MCF 10A (cell line): ENCODE measurements around the gene SPHKAP. TPM values are rescaled to one million over a fixed set of nuclear protein-coding genes. Genes with fewer than 3 reads are reported as not detected.

Experiments
- BruUV-seq: library from RNA; stranded (reverse); fragments of 400-500 nt; replicated peaks from 2 replicates; lab custom pipeline; 2021; lab: Mats Ljungman, UMichigan
- CTCF ChIA-PET: fragments of 300-600 bp; sonication (Branson Sonifier 250); formaldehyde crosslinking; extraction: SDS; loops from one replicate; lab custom pipeline; 2021; ENCODE audit warnings: antibody characterized with exemption, inconsistent platforms; lab: Yijun Ruan, JAX
- POLR2A ChIA-PET: fragments of 300-600, 350-650 bp; sonication (Branson Sonifier 250); formaldehyde crosslinking; extraction: SDS; loops from one replicate; lab custom pipeline; 2020; ENCODE audit warnings: antibody characterized with exemption, inconsistent platforms; lab: Yijun Ruan, JAX
- DNase-seq: peaks from one replicate; pipeline ENCODE4 v3.0.0-alpha.2; 2018; ENCODE audit not compliant: unreplicated experiment
- H3K27ac Mint-ChIP-seq: one replicate; pipeline ENCODE4 v1.8.0; 2022; ENCODE audit warnings: mild to moderate bottlenecking, low read depth, mixed read lengths; ENCODE audit not compliant: unreplicated experiment
- H3K27me3 Mint-ChIP-seq: one replicate; pipeline ENCODE4 v1.8.0; 2022; ENCODE audit warnings: mixed read lengths; ENCODE audit not compliant: insufficient read depth, unreplicated experiment
- H3K36me3 Mint-ChIP-seq: one replicate; pipeline ENCODE4 v1.8.0; 2022; ENCODE audit warnings: mild to moderate bottlenecking, moderate library complexity, mixed read lengths; ENCODE audit not compliant: insufficient read depth, unreplicated experiment
- H3K4me1 Mint-ChIP-seq: one replicate; pipeline ENCODE4 v1.8.0; 2022; ENCODE audit warnings: mixed read lengths; ENCODE audit not compliant: insufficient read depth, unreplicated experiment
- H3K4me3 Mint-ChIP-seq: one replicate; pipeline ENCODE4 v1.8.0; 2022; ENCODE audit warnings: mild to moderate bottlenecking, moderate library complexity, mixed read lengths; ENCODE audit not compliant: unreplicated experiment
- H3K9me3 Mint-ChIP-seq: one replicate; pipeline ENCODE4 v1.8.0; 2022; ENCODE audit warnings: mixed read lengths; ENCODE audit not compliant: unreplicated experiment
- CTCF ChIP-seq: fragments of 200-600 bp; IDR thresholded peaks from one replicate; pipeline ENCODE4 v1.8.0; 2022; ENCODE audit warnings: antibody characterized with exemption, mild to moderate bottlenecking; ENCODE audit not compliant: unreplicated experiment
- intact Hi-C: fragments of 100-400 bp; cut with micrococcal nuclease; formaldehyde crosslinking; loops from 2 replicates; pipeline ENCODE4 v1.14.1; 2022
- total RNA-seq: library from RNA; stranded (reverse); gene quantifications from 2 replicates; pipeline ENCODE4 v1.2.3, GENCODE V29; 2022

Gene SPHKAP
- total RNA-seq, 1 experiment from 2014 or later: not detected

GRCh38 chr2:228197504-228197903 is 16.0 kb upstream of the SPHKAP start:
- no peaks in the 10 kb centered on the region for H3K9me3 Mint-ChIP-seq
- H3K4me3 Mint-ChIP-seq: no peak overlapping the region
- H3K27me3 Mint-ChIP-seq: peaks cover 11% of the 10 kb centered on the region
- BruUV-seq: no TSS peak
- peak; percentile 14 for DNase-seq
- no peak overlapping the region for H3K27ac Mint-ChIP-seq
- TF ChIP-seq CTCF: no peak
- no peaks in the 10 kb centered on the region for H3K4me1 Mint-ChIP-seq
- ChIA-PET CTCF (interaction anchor here (0.6 to 0.7 kb wide), 3 partner anchors 24 to 461 kb away, joined by 3 to 5 read pairs (median 3); no protein-coding TSS in a partner anchor), POLR2A (no interaction called here)
- no peaks in the 10 kb centered on the region for H3K36me3 Mint-ChIP-seq
- intact Hi-C loops: no loop called here

GRCh38 chr2:228180181-228181097 is 1.0 kb downstream of the SPHKAP start:
- Mint-ChIP-seq H3K36me3 (no peaks in the 10 kb centered on the region), H3K27me3 (peaks cover 31% of the 10 kb centered on the region), H3K27ac (no peak overlapping the region), H3K4me1 (no peaks in the 10 kb centered on the region), H3K9me3 (peaks cover 14% of the 10 kb centered on the region), H3K4me3 (no peak overlapping the region)
- intact Hi-C loops: no loop called here
- no peak for DNase-seq
- POLR2A ChIA-PET: no interaction called here
- CTCF ChIA-PET: no interaction called here
- TF ChIP-seq CTCF: no peak
- BruUV-seq: no TSS peak

GRCh38 chr2:228167290-228167689 is 14.2 kb downstream of the SPHKAP start:
- CTCF ChIA-PET: no interaction called here
- no peak for DNase-seq
- Mint-ChIP-seq H3K27ac (no peak overlapping the region), H3K27me3 (no peaks in the 10 kb centered on the region), H3K9me3 (no peaks in the 10 kb centered on the region), H3K4me3 (no peak overlapping the region), H3K4me1 (no peaks in the 10 kb centered on the region), H3K36me3 (peaks cover 6% of the 10 kb centered on the region)
- BruUV-seq: no TSS peak
- POLR2A ChIA-PET: no interaction called here
- no peak for TF ChIP-seq CTCF
- intact Hi-C loops: no loop called here

GRCh38 chr2:228164718-228165117 is 16.8 kb downstream of the SPHKAP start:
- H3K27me3 Mint-ChIP-seq: peaks cover 12% of the 10 kb centered on the region
- H3K36me3 Mint-ChIP-seq: peaks cover 6% of the 10 kb centered on the region
- no TSS peak for BruUV-seq
- TF ChIP-seq CTCF: no peak
- no peak overlapping the region for H3K4me3 Mint-ChIP-seq
- intact Hi-C loops: no loop called here
- no peak for DNase-seq
- H3K9me3 Mint-ChIP-seq: no peaks in the 10 kb centered on the region
- no peak overlapping the region for H3K27ac Mint-ChIP-seq
- no peaks in the 10 kb centered on the region for H3K4me1 Mint-ChIP-seq
- CTCF ChIA-PET: no interaction called here
- POLR2A ChIA-PET: no interaction called here
